ENCODE measurements around the gene HSFX2.
"Not testable (repeated sequence)": the region's sequence is repeated elsewhere in the genome, so short reads cannot be mapped to it uniquely, and the experiment has no call there.

- not testable (repeated sequence) for TF ChIP-seq YY2 (tag by site-specific recombination; IDR thresholded peaks at IDR 0.05); ZNF76 (tag by site-specific recombination; IDR thresholded peaks at IDR 0.05; ENCODE audit: borderline replicate concordance, low read depth); CTCF (tag by site-specific recombination; IDR thresholded peaks at IDR 0.05); INSM2 (tag by site-specific recombination; IDR thresholded peaks at IDR 0.05); ZNF362 (tag by site-specific recombination; IDR thresholded peaks at IDR 0.05); ZNF274 (IDR thresholded peaks at IDR 0.05; ENCODE audit: low read length); ZNF274 (tag by site-specific recombination; IDR thresholded peaks at IDR 0.05; ENCODE audit: borderline replicate concordance); ZBTB11 (tag by site-specific recombination; conservative IDR thresholded peaks at IDR 0.05; ENCODE audit: low read depth); ZNF670 (tag by site-specific recombination; IDR thresholded peaks at IDR 0.05; ENCODE audit: low read depth); ZBTB7A (tag by site-specific recombination; IDR thresholded peaks at IDR 0.05; ENCODE audit: low read depth); OVOL3 (tag by site-specific recombination; IDR thresholded peaks at IDR 0.05); ZNF639 (tag by site-specific recombination; IDR thresholded peaks at IDR 0.05); KLF8 (tag by site-specific recombination; IDR thresholded peaks at IDR 0.05)
These were observed 3.5 kb upstream of the HSFX2 start for GRCh38 chrX:149598603-149599002.

All from HEK293 (cell line).